HG02642 (cell line): ENCODE results near the gene PARVG.
"Not testable (repeated sequence)": the region's sequence is repeated elsewhere in the genome, so short reads cannot be mapped to it uniquely, and the experiment has no call there.

Source experiments
- ATAC-seq: cut with Tn5 transposase; IDR thresholded peaks from one replicate; pipeline ENCODE4 v1.9.1; 2021; ENCODE audit warnings: mild to moderate bottlenecking; ENCODE audit not compliant: unreplicated experiment, poor library complexity

Gene PARVG

GRCh38 chr22:44231233-44231632 is 50.5 kb downstream of the PARVG start:
- ATAC-seq = no peak

- ATAC-seq = not testable (repeated sequence)
Measured at GRCh38 chr22:44234372-44234771, 53.6 kb downstream of the PARVG start.

GRCh38 chr22:44237290-44237689 is 56.6 kb downstream of the PARVG start:
- ATAC-seq = no peak

GRCh38 chr22:44241121-44241520 is 60.4 kb downstream of the PARVG start:
- ATAC-seq = not testable (repeated sequence)

- ATAC-seq = no peak
Measured at GRCh38 chr22:44242946-44243724, 62.4 kb downstream of the PARVG start.

- no peak for ATAC-seq
Measured at GRCh38 chr22:44243761-44244160, 63.0 kb downstream of the PARVG start.

GRCh38 chr22:44244265-44244822 is 63.6 kb downstream of the PARVG start:
- no peak for ATAC-seq

GRCh38 chr22:44245438-44245837 is 64.7 kb downstream of the PARVG start:
- no peak for ATAC-seq

- no peak for ATAC-seq
Measured at GRCh38 chr22:44245867-44246266, 65.1 kb downstream of the PARVG start.

GRCh38 chr22:44246615-44247326 is 66.0 kb downstream of the PARVG start:
- ATAC-seq = no peak

GRCh38 chr22:44247346-44247745 is 66.6 kb downstream of the PARVG start:
- no peak for ATAC-seq

- ATAC-seq = no peak
Measured at GRCh38 chr22:44247923-44248892, 67.5 kb downstream of the PARVG start.

- no peak for ATAC-seq
Measured at GRCh38 chr22:44248926-44249325, 68.2 kb downstream of the PARVG start.

- no peak for ATAC-seq
Measured at GRCh38 chr22:44249376-44250147, 68.8 kb downstream of the PARVG start.

GRCh38 chr22:44254811-44255210 is 74.1 kb downstream of the PARVG start:
- no peak for ATAC-seq

- no peak for ATAC-seq
Measured at GRCh38 chr22:44256085-44256484, 75.4 kb downstream of the PARVG start.

- ATAC-seq = no peak
Measured at GRCh38 chr22:44256556-44257485, 76.1 kb downstream of the PARVG start.
